Stimulated activated naive CD8-positive, alpha-beta T cell treated with anti-CD3 and anti-CD28 coated beads, Interleukin-15, amount 100 ng/mL, for 72 hours (primary cell): Measurements from ENCODE around the gene CAPN2.

Experiments used
- ATAC-seq: fragments of 150-1000 bp; cut with Tn5 transposase; 2 replicates; pipeline ENCODE4 v1.10.0; 2021; ENCODE audit warnings: mild to moderate bottlenecking, moderate library complexity
- DNase-seq, 2 donors: peaks; one replicate each; pipeline ENCODE4 v3.0.0; 2021 to 2022
- H3K27ac Mint-ChIP-seq, 2 donors: one replicate each; pipeline ENCODE4 v1.8.0; 2022; ENCODE audit warnings: mild to moderate bottlenecking in 2 of 2, mixed read lengths in 2 of 2, moderate library complexity in 2 of 2
- H3K27me3 Mint-ChIP-seq: one replicate; pipeline ENCODE4 v1.8.0; 2022; ENCODE audit warnings: mixed read lengths
- H3K4me1 Mint-ChIP-seq: one replicate; pipeline ENCODE4 v1.8.0; 2022; ENCODE audit warnings: mild to moderate bottlenecking, mixed read lengths
- H3K4me3 Mint-ChIP-seq, 2 donors: one replicate each; pipeline ENCODE4 v1.8.0; 2022; ENCODE audit warnings: mild to moderate bottlenecking in 2 of 2, mixed read lengths in 2 of 2, moderate library complexity in 1 of 2
- H3K9me3 Mint-ChIP-seq, 2 donors: one replicate each; pipeline ENCODE4 v1.8.0; 2022; ENCODE audit warnings: mixed read lengths in 2 of 2

Gene CAPN2

GRCh38 chr1:223824287-223824686 is 111.9 kb downstream of the CAPN2 start:
- Mint-ChIP-seq H3K9me3 (no peaks in the 10 kb centered on the region), H3K4me3 (no peak overlapping the region), H3K27ac (no peak overlapping the region), H3K4me1 (peaks cover 46% of the 10 kb centered on the region), H3K27me3 (no peaks in the 10 kb centered on the region)
- DNase-seq (no peak), ATAC-seq (no peak)

- DNase-seq, result no peak
- no peak for ATAC-seq
- H3K4me3 Mint-ChIP-seq, result no peak overlapping the region
Observed at GRCh38 chr1:223824712-223825111, 112.4 kb downstream of the CAPN2 start.

More at GRCh38 chr1:223824712-223825111, 112.4 kb downstream of the CAPN2 start:
- no peaks in the 10 kb centered on the region for H3K27me3 Mint-ChIP-seq
- no peaks in the 10 kb centered on the region for H3K9me3 Mint-ChIP-seq
- no peak overlapping the region for H3K27ac Mint-ChIP-seq
- peaks cover 49% of the 10 kb centered on the region for H3K4me1 Mint-ChIP-seq
